Ishikawa (cell line): ENCODE results near the gene FAM50A.

ENCODE experiments used
- CEBPB ChIP-seq: IDR thresholded peaks from 2 replicates; pipeline ENCODE4 v1.6.1; 2012
- CREB1 ChIP-seq: IDR thresholded peaks from 2 replicates; pipeline ENCODE4 v1.6.1; 2012; ENCODE audit warnings: low read depth
- EGR1 ChIP-seq: IDR thresholded peaks from 2 replicates; pipeline ENCODE4 v1.6.1; 2012
- EP300 ChIP-seq: IDR thresholded peaks from 2 replicates; pipeline ENCODE4 v1.6.1; 2012; ENCODE audit warnings: borderline replicate concordance
- FOXM1 ChIP-seq: IDR thresholded peaks from 2 replicates; pipeline ENCODE4 v1.6.1; 2012; ENCODE audit warnings: low read depth, borderline replicate concordance
- MAX ChIP-seq: IDR thresholded peaks from 2 replicates; pipeline ENCODE4 v1.6.1; 2012
- NFIC ChIP-seq: IDR thresholded peaks from 2 replicates; pipeline ENCODE4 v1.6.1; 2012
- RAD21 ChIP-seq: IDR thresholded peaks from 2 replicates; pipeline ENCODE4 v1.6.1; 2012; ENCODE audit warnings: low read depth
- REST ChIP-seq: IDR thresholded peaks from 2 replicates; pipeline ENCODE4 v1.6.1; 2012; ENCODE audit warnings: low read depth, mild to moderate bottlenecking
- TAF1 ChIP-seq: IDR thresholded peaks from 2 replicates; pipeline ENCODE4 v1.6.1; 2012; ENCODE audit warnings: low read depth, mild to moderate bottlenecking
- TCF12 ChIP-seq: IDR thresholded peaks from 2 replicates; pipeline ENCODE4 v1.6.1; 2012; ENCODE audit warnings: low read depth
- TEAD4 ChIP-seq: IDR thresholded peaks from 2 replicates; pipeline ENCODE4 v1.6.1; 2012
- USF1 ChIP-seq: IDR thresholded peaks from 2 replicates; pipeline ENCODE4 v1.6.1; 2012
- YY1 ChIP-seq: IDR thresholded peaks from 2 replicates; pipeline ENCODE4 v1.6.1; 2012; ENCODE audit warnings: low read depth
- ZBTB7A ChIP-seq: IDR thresholded peaks from 2 replicates; pipeline ENCODE4 v1.6.1; 2012; ENCODE audit warnings: low read depth

Gene FAM50A

GRCh38 chrX:154441984-154442707 lies 1.8 kb upstream of the FAM50A start:
- TF ChIP-seq TCF12 (no peak), EGR1 (no peak), TEAD4 (no peak)

- no peak for TF ChIP-seq TEAD4
- no peak for TF ChIP-seq USF1
- TF ChIP-seq TAF1: no peak
- TF ChIP-seq ZBTB7A: no peak
- no peak for TF ChIP-seq REST
- no peak for TF ChIP-seq CEBPB
Measured at GRCh38 chrX:154443479-154443910, 446 bp upstream of the FAM50A start.

GRCh38 chrX:154444755-154445246 lies 860 bp downstream of the FAM50A start:
- no peak for TF ChIP-seq CREB1
- TF ChIP-seq RAD21: no peak
- TF ChIP-seq CEBPB: no peak
- no peak for TF ChIP-seq EGR1
- no peak for TF ChIP-seq FOXM1
- TF ChIP-seq MAX: no peak
- no peak for TF ChIP-seq TEAD4
- no peak for TF ChIP-seq TAF1
- TF ChIP-seq ZBTB7A: no peak
- no peak for TF ChIP-seq USF1
- TF ChIP-seq REST: no peak

GRCh38 chrX:154445776-154446175 lies 1.8 kb downstream of the FAM50A start:
- TF ChIP-seq MAX: no peak
- no peak for TF ChIP-seq YY1

GRCh38 chrX:154446430-154446829 lies 2.5 kb downstream of the FAM50A start:
- TF ChIP-seq ZBTB7A: no peak
- no peak for TF ChIP-seq TEAD4
- TF ChIP-seq CEBPB: no peak
- TF ChIP-seq EP300: no peak
- TF ChIP-seq EGR1: no peak
- TF ChIP-seq TAF1: no peak
- TF ChIP-seq TCF12: no peak
- TF ChIP-seq USF1: no peak
- TF ChIP-seq YY1: no peak
- no peak for TF ChIP-seq REST
- no peak for TF ChIP-seq MAX
- no peak for TF ChIP-seq CREB1
- TF ChIP-seq NFIC: no peak
- TF ChIP-seq FOXM1: no peak
- no peak for TF ChIP-seq RAD21
